ENCODE data around the gene CSRP3. TPM values are rescaled to one million over a fixed set of nuclear protein-coding genes. Genes with fewer than 3 reads are reported as not detected.

The CSRP3 gene
- total and polyA plus RNA-seq, 8 donors, result 0.19 to 1.1 (median 0.26) TPM; not detected in 5

DNA sequence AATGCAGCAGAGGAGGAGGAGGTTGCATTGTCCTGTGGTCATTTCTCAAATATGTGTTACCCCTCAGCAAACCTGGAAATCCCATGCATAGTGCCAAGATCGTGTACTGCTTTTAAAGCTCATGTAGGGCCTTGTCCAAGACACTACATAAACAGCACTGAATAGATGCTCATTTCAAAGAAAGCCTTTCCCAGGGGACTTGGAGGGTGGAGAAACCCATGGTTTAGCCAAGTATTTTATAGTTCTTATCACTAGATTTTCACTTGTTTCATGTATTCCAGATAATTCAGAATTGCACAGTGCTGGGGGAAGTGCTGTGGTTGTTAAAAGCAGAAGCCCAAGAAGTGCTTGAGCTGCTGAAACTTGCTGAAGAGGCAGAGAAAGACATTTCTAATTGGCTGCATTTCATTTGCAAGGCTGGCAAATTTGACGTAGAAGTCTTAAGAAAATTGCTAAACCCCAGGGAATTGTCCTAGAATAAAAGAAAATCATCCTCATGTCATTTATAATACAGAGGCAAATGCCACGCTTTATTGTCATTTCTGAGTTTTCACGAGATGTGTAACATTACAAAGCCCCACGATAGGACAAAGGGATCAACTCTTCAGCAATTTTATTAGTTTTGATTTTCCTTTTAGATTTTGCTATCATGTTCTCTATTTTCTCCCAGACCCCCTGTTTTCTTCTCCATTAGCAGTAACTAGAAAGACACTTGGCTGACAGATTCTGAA, 20.1 kb downstream of the CSRP3 start:
- WGBS, 2 donors, result 77 to 85% methylated on average over 5 of the region's 5 CpGs
- intact Hi-C loops (cut with DNase I), result no loop called here
- H3K27me3 ChIP-seq, result no peaks in the 10 kb centered on the region
- ATAC-seq (no peak), DNase-seq (no peak), FAIRE-seq (no peak)
- H3K9me3 ChIP-seq, result no peaks in the 10 kb centered on the region
- TF ChIP-seq, protein P1, sequence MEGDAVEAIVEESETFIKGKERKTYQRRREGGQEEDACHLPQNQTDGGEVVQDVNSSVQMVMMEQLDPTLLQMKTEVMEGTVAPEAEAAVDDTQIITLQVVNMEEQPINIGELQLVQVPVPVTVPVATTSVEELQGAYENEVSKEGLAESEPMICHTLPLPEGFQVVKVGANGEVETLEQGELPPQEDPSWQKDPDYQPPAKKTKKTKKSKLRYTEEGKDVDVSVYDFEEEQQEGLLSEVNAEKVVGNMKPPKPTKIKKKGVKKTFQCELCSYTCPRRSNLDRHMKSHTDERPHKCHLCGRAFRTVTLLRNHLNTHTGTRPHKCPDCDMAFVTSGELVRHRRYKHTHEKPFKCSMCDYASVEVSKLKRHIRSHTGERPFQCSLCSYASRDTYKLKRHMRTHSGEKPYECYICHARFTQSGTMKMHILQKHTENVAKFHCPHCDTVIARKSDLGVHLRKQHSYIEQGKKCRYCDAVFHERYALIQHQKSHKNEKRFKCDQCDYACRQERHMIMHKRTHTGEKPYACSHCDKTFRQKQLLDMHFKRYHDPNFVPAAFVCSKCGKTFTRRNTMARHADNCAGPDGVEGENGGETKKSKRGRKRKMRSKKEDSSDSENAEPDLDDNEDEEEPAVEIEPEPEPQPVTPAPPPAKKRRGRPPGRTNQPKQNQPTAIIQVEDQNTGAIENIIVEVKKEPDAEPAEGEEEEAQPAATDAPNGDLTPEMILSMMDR (IDR thresholded peaks at IDR 0.05), result no peak
- no peaks in the 10 kb centered on the region for H3K4me1 ChIP-seq
- H3K27ac ChIP-seq, result no peak overlapping the region
- H3K36me3 ChIP-seq, result peaks cover 0 to 4% (median 0%) of the 10 kb centered on the region in 3 donors
- H3K4me3 ChIP-seq, result no peak overlapping the region

DNA sequence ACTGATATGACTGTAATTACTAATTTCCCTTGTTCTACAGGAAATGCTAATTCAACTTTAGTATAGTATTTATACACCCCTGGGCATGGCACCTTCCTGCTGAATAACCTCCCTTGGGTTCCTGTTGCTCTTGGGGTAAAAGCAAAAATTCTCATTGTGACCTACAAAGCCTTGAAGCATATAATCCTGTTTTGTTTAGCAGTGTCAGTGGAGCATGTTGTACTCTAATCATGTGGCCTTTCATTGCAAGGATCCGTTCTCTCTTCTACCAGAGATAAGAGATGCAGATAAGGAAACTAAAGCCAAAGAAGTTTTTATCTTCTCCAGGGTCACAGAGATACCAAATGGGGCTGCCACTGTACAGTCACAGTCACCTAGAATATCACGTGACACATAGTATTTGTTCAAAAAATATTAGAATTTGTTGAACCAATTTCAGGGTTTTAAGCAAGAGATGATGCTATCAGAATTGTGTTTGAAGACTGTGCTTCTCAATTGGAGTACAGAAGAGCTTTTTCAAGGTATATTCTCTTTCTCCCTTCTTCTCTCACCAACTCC, 25.1 kb downstream of the CSRP3 start:
- intact Hi-C loops (cut with DNase I), result no loop called here
- Histone ChIP-seq H3K27me3 (no peaks in the 10 kb centered on the region), H3K9me3 (no peaks in the 10 kb centered on the region), H3K27ac (no peak overlapping the region), H3K4me3 (no peak overlapping the region), H3K4me1 (no peaks in the 10 kb centered on the region), H3K36me3 (peaks cover 0 to 22% (median 9%) of the 10 kb centered on the region in 3 donors)
- DNase-seq (no peak), ATAC-seq (no peak), FAIRE-seq (no peak)
- TF ChIP-seq, protein P1 (IDR thresholded peaks at IDR 0.05), result no peak
- 60 to 69% methylated on average over 2 of the region's 2 CpGs for WGBS, 2 donors

- Histone ChIP-seq H3K36me3 (peaks cover 0 to 22% (median 9%) of the 10 kb centered on the region in 3 donors), H3K27me3 (no peaks in the 10 kb centered on the region), H3K27ac (no peak overlapping the region), H3K4me3 (no peak overlapping the region), H3K4me1 (no peaks in the 10 kb centered on the region), H3K9me3 (no peaks in the 10 kb centered on the region)
- TF ChIP-seq, protein P1 (IDR thresholded peaks at IDR 0.05), result no peak
- DNase-seq (no peak), FAIRE-seq (no peak), ATAC-seq (no peak)
- intact Hi-C loops (cut with DNase I), result no loop called here
- 95 to 97% methylated on average over 7 of the region's 7 CpGs for WGBS, 2 donors
These were observed 27.7 kb downstream of the CSRP3 start for GRCh38 chr11:19173964-19174638.

DNA sequence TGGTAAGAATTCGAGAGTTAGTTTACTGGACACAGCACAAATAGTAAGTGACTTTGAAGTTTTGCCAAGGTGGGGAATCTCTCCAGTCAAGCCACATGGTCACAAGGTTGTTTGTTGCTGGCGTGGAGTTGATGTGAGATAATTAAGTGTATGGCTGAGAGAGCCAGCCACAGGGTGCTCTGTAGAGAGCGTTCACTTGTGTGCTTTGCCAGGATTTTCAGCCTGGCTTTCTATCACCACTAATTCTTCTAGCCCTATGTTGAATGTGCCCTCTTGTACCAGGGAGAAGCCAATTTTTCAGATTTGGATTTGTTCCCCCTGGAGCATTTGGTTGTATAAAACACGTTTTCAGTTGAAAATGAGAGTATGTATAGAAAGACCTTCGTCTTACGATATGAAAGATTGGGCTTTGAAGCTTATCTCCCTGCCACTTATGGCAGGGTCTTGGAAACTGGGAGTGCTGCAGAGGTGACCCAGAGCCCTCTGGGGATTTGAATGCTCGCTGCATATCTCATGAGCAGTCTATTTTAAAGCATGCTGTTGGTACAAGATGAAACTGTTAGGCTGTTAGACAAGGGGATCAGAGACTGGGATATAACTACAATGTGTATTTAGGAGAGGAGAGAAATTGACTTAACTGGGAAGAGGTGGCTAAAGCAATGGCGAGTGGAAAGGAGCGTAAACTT, 28.6 kb downstream of the CSRP3 start:
- TF ChIP-seq, protein P1 (IDR thresholded peaks at IDR 0.05), result no peak
- FAIRE-seq (no peak), DNase-seq (no peak), ATAC-seq (no peak)
- 93% methylated on average over 9 of the region's 9 CpGs for WGBS, 2 donors
- Histone ChIP-seq H3K4me1 (no peaks in the 10 kb centered on the region), H3K27ac (no peak overlapping the region), H3K9me3 (no peaks in the 10 kb centered on the region), H3K27me3 (no peaks in the 10 kb centered on the region), H3K4me3 (no peak overlapping the region), H3K36me3 (peaks cover 0 to 22% (median 9%) of the 10 kb centered on the region in 3 donors)
- intact Hi-C loops (cut with DNase I), result no loop called here

Data from pancreas (tissue), 10 donors.